Osteocyte (in vitro differentiated cells): ENCODE data around the gene RNF19B. TPM values are rescaled to one million over a fixed set of nuclear protein-coding genes. Genes with fewer than 3 reads are reported as not detected.

Experiments
- DNase-seq: peaks from one replicate; pipeline ENCODE4 v3.0.0; 2021; ENCODE audit warnings: mixed read lengths; ENCODE audit not compliant: unreplicated experiment; ENCODE audit errors: extremely low spot score
- H3K27ac Mint-ChIP-seq: one replicate; pipeline ENCODE4 v1.8.0; 2021; ENCODE audit warnings: mild to moderate bottlenecking, mixed read lengths; ENCODE audit not compliant: unreplicated experiment
- H3K27me3 Mint-ChIP-seq: one replicate; pipeline ENCODE4 v1.8.0; 2021; ENCODE audit warnings: mixed read lengths; ENCODE audit not compliant: unreplicated experiment
- H3K36me3 Mint-ChIP-seq: one replicate; pipeline ENCODE4 v1.8.0; 2021; ENCODE audit warnings: mixed read lengths; ENCODE audit not compliant: unreplicated experiment
- H3K4me1 Mint-ChIP-seq: one replicate; pipeline ENCODE4 v1.8.0; 2021; ENCODE audit warnings: mixed read lengths; ENCODE audit not compliant: unreplicated experiment
- H3K4me3 Mint-ChIP-seq: one replicate; pipeline ENCODE4 v1.8.0; 2021; ENCODE audit warnings: mild to moderate bottlenecking, moderate library complexity, mixed read lengths; ENCODE audit not compliant: unreplicated experiment
- H3K9me3 Mint-ChIP-seq: one replicate; pipeline ENCODE4 v1.8.0; 2021; ENCODE audit warnings: mixed read lengths; ENCODE audit not compliant: unreplicated experiment
- long read RNA-seq: library from polyadenylated mRNA; unstranded; transcript quantifications from one replicate; pipeline ENCODE4 v2.0.0, GENCODE V29; 2021
- total RNA-seq: library from RNA; stranded (reverse); gene quantifications from 2 replicates; pipeline ENCODE4 v1.2.1, GENCODE V29; 2021
- TF ChIP-seq, protein P1 (sequence below): fragments of 200-600 bp; sonication (generic); IDR thresholded peaks from 2 replicates; pipeline ENCODE4 v1.5.0; 2021; ENCODE audit warnings: antibody characterized with exemption, mild to moderate bottlenecking, moderate library complexity

RNF19B gene
- 12.6 and 15.3 TPM in 2 replicates for total RNA-seq
- long read RNA-seq, partial matches to known transcripts, result 1 of 3 reads
- long read RNA-seq, other reads (novel, unspliced or antisense), result 1 of 3 reads

DNA sequence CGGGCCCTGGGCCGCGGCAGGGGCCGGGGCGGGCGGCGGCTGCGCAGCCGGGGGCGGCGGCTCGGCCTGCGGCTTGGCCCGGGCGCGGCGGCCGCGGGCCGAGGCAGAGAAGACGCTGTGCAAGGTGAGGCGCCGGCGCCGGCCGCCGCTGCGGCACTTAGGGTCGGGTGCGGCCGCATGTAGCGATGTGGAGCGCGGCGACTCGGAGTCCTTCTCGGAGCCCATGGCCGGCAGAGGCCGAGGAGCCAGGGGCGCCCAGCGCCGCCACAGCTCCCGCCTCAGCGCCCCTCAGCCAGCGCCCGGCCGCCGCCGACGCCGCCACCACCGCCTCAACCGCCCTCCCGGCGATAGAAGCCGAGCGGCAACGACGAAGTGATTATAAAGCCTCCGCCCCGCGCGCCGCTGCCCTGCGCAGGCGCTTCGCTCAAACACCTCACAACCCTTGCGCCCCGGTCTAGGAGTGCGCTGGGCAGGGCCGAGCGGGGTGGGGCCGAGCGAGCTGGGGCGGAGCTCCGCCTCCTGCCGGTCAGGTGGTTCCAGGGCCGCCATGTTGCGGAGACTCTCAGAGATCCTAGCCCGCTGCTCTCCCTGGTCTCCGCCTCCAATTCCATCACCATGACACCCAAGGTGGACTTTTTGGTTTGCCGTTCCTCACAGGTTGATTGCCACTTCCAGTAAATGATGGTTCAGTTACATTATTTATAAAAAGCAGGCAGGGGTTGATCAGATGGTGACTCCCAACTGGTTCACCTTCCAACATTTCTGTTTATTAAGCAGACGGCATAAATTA, at the start of gene RNF19B:
Gene RNF19B, minus strand, starts transcription at position 349 of the 790 bp plus-strand sequence. Its CDS starts 124 bp downstream, at position 225.
- H3K9me3 Mint-ChIP-seq, result no peaks in the 10 kb centered on the region
- H3K27ac Mint-ChIP-seq, result peak within 1 kb of the TSS; percentile 96
- peaks cover 8% of the 10 kb centered on the region for H3K27me3 Mint-ChIP-seq
- TF ChIP-seq, protein P1, sequence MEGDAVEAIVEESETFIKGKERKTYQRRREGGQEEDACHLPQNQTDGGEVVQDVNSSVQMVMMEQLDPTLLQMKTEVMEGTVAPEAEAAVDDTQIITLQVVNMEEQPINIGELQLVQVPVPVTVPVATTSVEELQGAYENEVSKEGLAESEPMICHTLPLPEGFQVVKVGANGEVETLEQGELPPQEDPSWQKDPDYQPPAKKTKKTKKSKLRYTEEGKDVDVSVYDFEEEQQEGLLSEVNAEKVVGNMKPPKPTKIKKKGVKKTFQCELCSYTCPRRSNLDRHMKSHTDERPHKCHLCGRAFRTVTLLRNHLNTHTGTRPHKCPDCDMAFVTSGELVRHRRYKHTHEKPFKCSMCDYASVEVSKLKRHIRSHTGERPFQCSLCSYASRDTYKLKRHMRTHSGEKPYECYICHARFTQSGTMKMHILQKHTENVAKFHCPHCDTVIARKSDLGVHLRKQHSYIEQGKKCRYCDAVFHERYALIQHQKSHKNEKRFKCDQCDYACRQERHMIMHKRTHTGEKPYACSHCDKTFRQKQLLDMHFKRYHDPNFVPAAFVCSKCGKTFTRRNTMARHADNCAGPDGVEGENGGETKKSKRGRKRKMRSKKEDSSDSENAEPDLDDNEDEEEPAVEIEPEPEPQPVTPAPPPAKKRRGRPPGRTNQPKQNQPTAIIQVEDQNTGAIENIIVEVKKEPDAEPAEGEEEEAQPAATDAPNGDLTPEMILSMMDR, result no peak
- H3K4me1 Mint-ChIP-seq, result peaks cover 27% of the 10 kb centered on the region
- peak within 1 kb of the TSS; percentile 82 for H3K4me3 Mint-ChIP-seq
- H3K36me3 Mint-ChIP-seq, result no peaks in the 10 kb centered on the region
- DNase-seq, result peak; percentile 97

DNA sequence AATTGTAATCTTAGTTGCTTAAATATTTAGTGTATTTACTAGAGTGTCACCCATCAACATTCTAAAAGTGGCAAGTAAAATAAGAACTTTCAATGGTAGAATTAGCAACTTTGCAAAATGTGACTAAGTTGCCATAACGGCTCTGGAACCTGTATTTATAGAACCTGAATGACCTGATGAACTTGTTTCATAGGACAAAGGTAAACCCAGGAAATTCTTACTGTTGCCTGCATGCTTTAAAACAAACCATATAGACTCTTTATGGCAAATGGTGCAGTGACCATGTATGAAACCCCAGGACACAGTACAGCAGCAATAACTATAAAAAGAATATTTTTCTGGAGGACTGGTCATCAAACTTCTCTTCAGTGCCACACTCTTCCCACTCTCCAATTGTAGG, 49.2 kb upstream of the RNF19B start:
- H3K9me3 Mint-ChIP-seq, result no peaks in the 10 kb centered on the region
- DNase-seq, result no peak
- TF ChIP-seq, protein P1, result no peak
- peaks cover 32% of the 10 kb centered on the region for H3K36me3 Mint-ChIP-seq
- no peak overlapping the region for H3K4me3 Mint-ChIP-seq
- H3K27me3 Mint-ChIP-seq, result no peaks in the 10 kb centered on the region
- peaks cover 19% of the 10 kb centered on the region for H3K4me1 Mint-ChIP-seq
- H3K27ac Mint-ChIP-seq, result no peak overlapping the region

- Mint-ChIP-seq H3K27me3 (no peaks in the 10 kb centered on the region), H3K4me1 (peaks cover 22% of the 10 kb centered on the region), H3K9me3 (no peaks in the 10 kb centered on the region), H3K4me3 (no peak overlapping the region), H3K27ac (peak overlapping the region; percentile 74), H3K36me3 (peaks cover 28% of the 10 kb centered on the region)
- DNase-seq, result no peak
- TF ChIP-seq, protein P1, result no peak
Measured at GRCh38 chr1:33012165-33012564, 47.6 kb upstream of the RNF19B start.

DNA sequence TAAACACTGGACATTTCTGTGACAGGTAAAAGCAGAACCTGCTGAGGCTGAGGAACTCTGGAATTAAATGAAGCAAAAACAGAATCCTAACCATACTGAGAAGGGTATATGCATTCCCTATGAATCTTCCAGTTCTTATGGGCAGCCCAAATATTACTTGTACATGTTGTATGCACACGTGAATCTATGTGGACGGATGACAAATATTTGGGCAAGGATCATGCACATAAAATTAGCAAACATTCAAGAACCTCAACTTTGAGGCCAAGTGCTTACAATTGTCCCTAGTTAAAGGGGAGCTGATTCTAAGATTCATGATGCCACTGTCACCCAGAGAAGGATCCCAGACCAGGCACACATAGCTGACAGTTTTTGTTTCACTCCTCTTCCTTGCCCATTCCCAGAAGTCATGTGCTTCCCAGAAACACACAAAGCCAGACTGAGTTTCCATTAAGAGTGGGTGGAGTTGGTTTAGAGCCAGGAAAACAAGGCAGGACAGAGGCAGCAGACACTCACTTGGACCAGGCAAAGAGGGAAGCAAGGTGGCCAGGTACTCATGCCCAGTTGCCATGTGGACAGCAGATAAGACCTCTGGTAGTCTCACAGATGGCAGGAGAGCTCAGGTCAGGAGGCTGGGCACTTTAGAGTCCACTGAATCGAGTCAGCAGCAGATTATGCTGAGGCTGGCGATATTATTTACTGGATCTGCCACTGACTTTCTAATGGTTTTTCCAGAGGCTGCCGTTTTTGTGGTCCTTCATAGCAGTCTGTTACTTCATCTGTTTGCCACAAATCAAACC, 46.5 kb upstream of the RNF19B start:
- Mint-ChIP-seq H3K4me3 (no peak overlapping the region), H3K9me3 (no peaks in the 10 kb centered on the region), H3K27me3 (no peaks in the 10 kb centered on the region), H3K27ac (peak overlapping the region; percentile 74), H3K4me1 (peaks cover 28% of the 10 kb centered on the region), H3K36me3 (peaks cover 28% of the 10 kb centered on the region)
- no peak for DNase-seq
- TF ChIP-seq, protein P1, result no peak

DNA sequence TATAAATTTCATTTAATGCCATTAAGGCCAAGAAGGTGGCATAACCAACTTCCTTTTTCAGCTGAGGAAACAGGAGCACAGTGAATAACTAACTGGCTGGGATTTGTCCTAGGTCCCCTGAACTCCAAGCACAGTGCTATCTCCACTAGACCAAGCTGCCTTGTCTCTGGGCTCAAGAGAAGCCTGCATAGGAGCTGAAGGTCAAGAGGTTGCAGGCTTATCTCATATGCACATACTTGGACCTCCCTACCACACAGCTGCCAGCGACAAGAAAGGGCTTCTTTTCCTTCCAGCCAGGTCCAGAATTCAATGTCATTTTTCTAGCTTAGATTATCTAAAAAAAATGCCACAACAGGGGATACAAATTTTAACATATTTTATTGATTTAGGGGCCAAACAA, 45.0 kb upstream of the RNF19B start:
- TF ChIP-seq, protein P1, result no peak
- H3K4me1 Mint-ChIP-seq, result peaks cover 34% of the 10 kb centered on the region
- H3K36me3 Mint-ChIP-seq, result peaks cover 28% of the 10 kb centered on the region
- H3K27me3 Mint-ChIP-seq, result no peaks in the 10 kb centered on the region
- H3K9me3 Mint-ChIP-seq, result no peaks in the 10 kb centered on the region
- H3K27ac Mint-ChIP-seq, result no peak overlapping the region
- no peak for DNase-seq
- H3K4me3 Mint-ChIP-seq, result no peak overlapping the region
